HCT116 (cell line): ENCODE results near the gene BICD2. TPM values are rescaled to one million over a fixed set of nuclear protein-coding genes. Genes with fewer than 3 reads are reported as not detected.

Experiments used
- ATAC-seq: fragments of 200-7000 bp; cut with Tn5 transposase; 2 replicates; pipeline ENCODE4 v1.9.1; 2020; ENCODE audit warnings: mild to moderate bottlenecking, moderate library complexity
- BruUV-seq: library from RNA; stranded (reverse); fragments of 400-500 nt; replicated peaks from 2 replicates; lab custom pipeline; 2021; lab: Mats Ljungman, UMichigan
- CTCF ChIA-PET: fragments of 300-600 bp; sonication (Branson Sonifier 250); formaldehyde crosslinking; loops from one replicate; lab custom pipeline; 2021; ENCODE audit warnings: antibody characterized with exemption; lab: Charles Lee
- POLR2A ChIA-PET: fragments of 300-600, 350-600 bp; sonication (Branson Sonifier 250); formaldehyde crosslinking; loops from one replicate; lab custom pipeline; 2021; ENCODE audit warnings: antibody characterized with exemption; lab: Charles Lee
- RAD21 ChIA-PET, 2 experiments: fragments of 300-600 bp; sonication (Branson Sonifier 250); formaldehyde crosslinking; loops; one replicate each; lab custom pipeline; 2023; ENCODE audit warnings: low total read pairs in 2 of 2; ENCODE audit not compliant: uncharacterized antibody in 2 of 2, unreplicated experiment in 2 of 2, low non-redundant PET in 1 of 2; lab: Charles Lee
- DNase-seq: peaks from one replicate; pipeline ENCODE4 v3.0.0-alpha.2; 2010; ENCODE audit warnings: low read depth, low spot score
- H2AFZ ChIP-seq: fragments of 200-600 bp; shearing (Covaris generic), sonication (generic); 2 replicates; pipeline ENCODE4 v1.6.1; 2017; ENCODE audit warnings: low read depth, mixed run types, mixed read lengths, antibody characterized with exemption, low read length; ENCODE audit not compliant: poor library complexity, severe bottlenecking
- H3K27ac ChIP-seq: 2 replicates; pipeline ENCODE4 v1.5.1; 2012; ENCODE audit warnings: low read depth, low read length
- H3K27me3 ChIP-seq: fragments of 200-600 bp; sonication (generic); 2 replicates; pipeline ENCODE4 v1.6.1; 2016; ENCODE audit warnings: mixed run types, low read length, mixed read lengths; ENCODE audit not compliant: insufficient read depth
- H3K36me3 ChIP-seq, 2 experiments: fragments of 200-500 bp in 1 of 2; fragments of 200-600 bp in 1 of 2; sonication (Bioruptor generic) in 1 of 2; sonication (generic) in 1 of 2; 2 replicates each; pipeline versions ENCODE4 v1.5.1 to v1.6.1; 2014 to 2016; ENCODE audit warnings: low read length in 2 of 2, inconsistent platforms in 1 of 2, mixed read lengths in 1 of 2, mixed run types in 1 of 2; ENCODE audit not compliant: insufficient read depth in 2 of 2, control insufficient read depth in 1 of 2
- H3K4me1 ChIP-seq, 2 experiments: fragments of 200-600 bp in 1 of 2; sonication (generic) in 1 of 2; 2 replicates each; pipeline versions ENCODE4 v1.5.1 to v1.6.1; 2012 to 2017; ENCODE audit warnings: low read length in 2 of 2, inconsistent platforms in 1 of 2, mild to moderate bottlenecking in 1 of 2, mixed read lengths in 1 of 2, mixed run types in 1 of 2, moderate library complexity in 1 of 2; ENCODE audit not compliant: insufficient read depth in 2 of 2, control insufficient read depth in 1 of 2
- H3K4me2 ChIP-seq: fragments of 200-600 bp; sonication (generic); 2 replicates; pipeline ENCODE4 v1.6.1; 2017; ENCODE audit warnings: mixed run types, low read length, mixed read lengths
- H3K4me3 ChIP-seq, 2 experiments: fragments of 200-600 bp in 1 of 2; sonication (generic) in 1 of 2; replicated peaks in 1 of 2; 2 replicates each; pipeline ENCODE4 v1.5.1; 2011 to 2016; ENCODE audit warnings: low read length in 2 of 2, control low read depth in 1 of 2, low read depth in 1 of 2, mild to moderate bottlenecking in 1 of 2, mixed read lengths in 1 of 2, mixed run types in 1 of 2
- H3K79me2 ChIP-seq: fragments of 200-600 bp; sonication (generic); 2 replicates; pipeline ENCODE4 v1.6.1; 2017; ENCODE audit warnings: mild to moderate bottlenecking, mixed run types, low read length, moderate library complexity, mixed read lengths; ENCODE audit not compliant: insufficient read depth
- H3K9ac ChIP-seq: fragments of 200-600 bp; sonication (generic); 2 replicates; pipeline ENCODE4 v1.6.1; 2016; ENCODE audit warnings: low read length, mixed read lengths
- H3K9me2 ChIP-seq: fragments of 200-600 bp; sonication (generic), shearing (Covaris generic); 2 replicates; pipeline ENCODE4 v1.6.1; 2017; ENCODE audit warnings: mixed run types, mild to moderate bottlenecking, moderate library complexity; ENCODE audit not compliant: insufficient read depth
- H3K9me3 ChIP-seq, 2 experiments: fragments of 200-500 bp in 1 of 2; fragments of 200-600 bp in 1 of 2; sonication (Bioruptor generic) in 1 of 2; sonication (generic) in 1 of 2; 2 replicates each; pipeline ENCODE4 v1.6.1; 2014 to 2017; ENCODE audit warnings: low read length in 2 of 2, mixed read lengths in 2 of 2, inconsistent platforms in 1 of 2, low read depth in 1 of 2, mild to moderate bottlenecking in 1 of 2, mixed run types in 1 of 2, moderate library complexity in 1 of 2; ENCODE audit not compliant: control insufficient read depth in 1 of 2, insufficient read depth in 1 of 2
- H4K20me1 ChIP-seq: fragments of 200-600 bp; sonication (generic), shearing (Covaris generic); 2 replicates; pipeline ENCODE4 v1.6.1; 2017; ENCODE audit warnings: mixed run types, mild to moderate bottlenecking, moderate library complexity; ENCODE audit not compliant: insufficient read depth
- CBX3 ChIP-seq: IDR thresholded peaks from 2 replicates; pipeline ENCODE4 v1.6.1; 2012; ENCODE audit warnings: low read depth
- CEBPB ChIP-seq: IDR thresholded peaks from 2 replicates; pipeline ENCODE4 v1.6.1; 2012; ENCODE audit warnings: low read depth
- CTCF ChIP-seq, 3 experiments: fragments of 200-600 bp in 1 of 3; sonication (generic) in 1 of 3; IDR thresholded peaks in 2 of 3; conservative IDR thresholded peaks in 1 of 3; 2 replicates each; pipeline ENCODE4 v1.5.1; 2012 to 2017; ENCODE audit warnings: low read depth in 2 of 3, low read length in 2 of 3, antibody characterized with exemption in 1 of 3, borderline replicate concordance in 1 of 3, control low read depth in 1 of 3, mild to moderate bottlenecking in 1 of 3, mixed read lengths in 1 of 3, mixed run types in 1 of 3, moderate library complexity in 1 of 3; ENCODE audit not compliant: insufficient read depth in 1 of 3
- EGR1 ChIP-seq: IDR thresholded peaks from 2 replicates; pipeline ENCODE4 v1.6.1; 2012; ENCODE audit warnings: low read depth
- EZH2phosphoT487 ChIP-seq: fragments of 200-600 bp; IDR thresholded peaks from 2 replicates; pipeline ENCODE4 v1.6.1; 2018; ENCODE audit warnings: antibody characterized with exemption, borderline replicate concordance
- FOSL1 ChIP-seq: IDR thresholded peaks from 2 replicates; pipeline ENCODE4 v1.6.1; 2012; ENCODE audit warnings: low read depth
- POLR2A ChIP-seq: IDR thresholded peaks from 2 replicates; pipeline ENCODE4 v1.7.0; 2011; ENCODE audit warnings: borderline replicate concordance; ENCODE audit not compliant: insufficient read depth, insufficient read length; ENCODE audit errors: extremely low read depth
- RAD21 ChIP-seq: IDR thresholded peaks from 2 replicates; pipeline ENCODE4 v1.6.1; 2012; ENCODE audit warnings: low read depth, mild to moderate bottlenecking
- SRF ChIP-seq: IDR thresholded peaks from 2 replicates; pipeline ENCODE4 v1.6.1; 2012; ENCODE audit warnings: low read depth
- YY1 ChIP-seq: IDR thresholded peaks from 2 replicates; pipeline ENCODE4 v1.6.1; 2011; ENCODE audit warnings: low read length, low read depth, moderate library complexity, mild to moderate bottlenecking; ENCODE audit not compliant: insufficient replicate concordance; ENCODE audit errors: extremely low read depth
- ZNF274 ChIP-seq: fragments of 200-500 bp; sonication (Bioruptor generic); IDR thresholded peaks from 2 replicates; pipeline ENCODE4 v1.6.1; 2014; ENCODE audit warnings: mild to moderate bottlenecking, low read depth, low read length, inconsistent platforms
- intact Hi-C: fragments of 100-400 bp; cut with micrococcal nuclease; formaldehyde crosslinking; loops from 2 replicates; pipeline ENCODE4 v1.10.0; 2022
- total RNA-seq: library from RNA; stranded (reverse); gene quantifications from one replicate; pipeline ENCODE4 v1.2.1, GENCODE V29; 2021; ENCODE audit not compliant: unreplicated experiment

Gene BICD2
- total RNA-seq, 1 experiment from 2014 or later, result 23.4 TPM

DNA sequence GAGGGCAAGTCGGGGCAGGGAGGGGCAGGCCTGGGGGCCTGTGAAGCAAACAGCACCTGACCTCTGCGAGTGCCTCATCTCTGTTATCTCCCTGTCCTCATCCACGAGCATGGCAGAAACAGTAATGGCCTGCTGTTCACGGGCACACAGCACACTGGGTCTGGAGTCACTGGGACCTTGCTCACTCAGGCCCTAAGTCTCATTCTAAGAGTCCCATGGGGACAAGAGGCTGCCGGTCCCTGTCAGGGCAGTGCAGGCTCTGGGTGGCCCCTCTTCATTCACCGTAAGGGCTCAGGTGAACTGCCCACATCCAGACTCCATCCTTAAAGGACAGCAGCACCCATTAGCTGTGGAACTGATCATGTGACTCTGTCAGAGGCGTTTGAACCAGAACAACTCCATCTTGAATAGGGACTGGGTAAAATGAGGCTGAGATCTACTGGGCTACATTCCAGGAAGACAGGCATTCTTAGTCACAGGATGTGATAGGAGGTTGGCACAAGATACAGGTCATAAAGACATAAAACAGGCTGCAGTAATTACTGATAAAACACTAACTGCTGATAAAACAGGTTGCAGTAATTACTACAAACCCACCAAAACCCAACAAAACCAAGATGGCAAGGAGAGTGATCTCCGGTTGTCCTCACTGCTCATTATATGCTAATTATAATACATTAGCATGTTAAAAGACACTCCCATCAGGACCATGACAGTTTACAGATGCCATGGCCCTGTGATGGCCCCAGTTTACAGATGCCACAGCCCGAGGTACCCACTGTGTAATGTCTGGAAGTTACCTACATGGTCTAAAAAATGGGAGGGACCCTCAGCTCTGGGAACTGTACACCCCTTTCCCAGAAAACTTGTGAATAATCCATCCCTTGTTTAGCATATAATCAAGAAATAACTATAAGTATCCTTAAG lies 28.7 kb downstream of the BICD2 start:
- H4K20me1 ChIP-seq, result peaks cover 11% of the 10 kb centered on the region; the same call in 1 of the 2 replicates
- H3K27me3 ChIP-seq, result no peaks in the 10 kb centered on the region
- ChIA-PET RAD21 (no interaction called here), CTCF (no interaction called here), POLR2A (no interaction called here)
- TF ChIP-seq POLR2A, result no peak
- TF ChIP-seq ZNF274, result no peak
- no peak for TF ChIP-seq CTCF (IDR thresholded peaks at IDR 0.05 in 2 of 3, conservative IDR thresholded peaks at IDR 0.05 in 1 of 3; ENCODE audit: borderline replicate concordance in 1 of 3, insufficient read depth in 1 of 3, low read depth in 2 of 3, low read length in 2 of 3)
- no peak for TF ChIP-seq RAD21
- no peak for TF ChIP-seq CEBPB
- TF ChIP-seq FOSL1, result no peak
- TF ChIP-seq CBX3, result no peak
- TF ChIP-seq EGR1, result no peak
- no peak for TF ChIP-seq EZH2phosphoT487
- no peak for TF ChIP-seq SRF
- no peak for TF ChIP-seq YY1
- H3K79me2 ChIP-seq, result peaks cover 96% of the 10 kb centered on the region
- no peak overlapping the region for H2AFZ ChIP-seq
- no peak overlapping the region for H3K9ac ChIP-seq
- DNase-seq (no peak), ATAC-seq (no peak)
- no peaks in the 10 kb centered on the region for H3K9me3 ChIP-seq
- H3K4me2 ChIP-seq, result no peak overlapping the region
- H3K36me3 ChIP-seq, result no peaks in the 10 kb centered on the region
- no TSS peak for BruUV-seq
- H3K4me3 ChIP-seq, result no peak overlapping the region
- intact Hi-C loops, result no loop called here
- peaks cover 9 to 26% of the 10 kb centered on the region in 2 experiments; a peak in 3 of 4 replicates for H3K4me1 ChIP-seq
- no peaks in the 10 kb centered on the region for H3K9me2 ChIP-seq
- no peak overlapping the region for H3K27ac ChIP-seq
